Measurements from ENCODE around the gene WDR1. TPM values are rescaled to one million over a fixed set of nuclear protein-coding genes. Genes with fewer than 3 reads are reported as not detected.

The WDR1 gene
- total and polyA plus RNA-seq, 8 donors: 30.0 to 102 (median 57.7) TPM

- no peak overlapping the region for H3K4me3 ChIP-seq
- no peaks in the 10 kb centered on the region for H3K9me3 ChIP-seq
- H3K36me3 ChIP-seq: peaks cover 0 to 28% (median 10%) of the 10 kb centered on the region in 3 donors
- no peak overlapping the region for H3K27ac ChIP-seq
- DNase-seq (peak in 1 of 6 donors; percentile 21), ATAC-seq (no peak), FAIRE-seq (peak; percentile 56)
- no peaks in the 10 kb centered on the region for H3K27me3 ChIP-seq
- WGBS, 2 donors: 89 to 90% methylated on average over 14 of the region's 14 CpGs
- no peaks in the 10 kb centered on the region for H3K4me1 ChIP-seq
- intact Hi-C loops (cut with DNase I): no loop called here
- TF ChIP-seq CTCF (IDR thresholded peaks at IDR 0.05): no peak
These were observed 14.7 kb downstream of the WDR1 start for GRCh38 chr4:10101671-10102473.

GRCh38 chr4:10100734-10101216 lies 15.8 kb downstream of the WDR1 start:
- TF ChIP-seq CTCF (IDR thresholded peaks at IDR 0.05): no peak
- ATAC-seq: peak in 2 of 4 donors; percentile 46 to 65
- no peaks in the 10 kb centered on the region for H3K4me1 ChIP-seq
- no peaks in the 10 kb centered on the region for H3K27me3 ChIP-seq
- no peak overlapping the region for H3K4me3 ChIP-seq
- peaks cover 0 to 39% (median 10%) of the 10 kb centered on the region in 3 donors for H3K36me3 ChIP-seq
- 84 to 85% methylated on average over 12 of the region's 12 CpGs for WGBS, 2 donors
- FAIRE-seq: no peak
- DNase-seq: peak in 1 of 6 donors; percentile 41
- intact Hi-C loops (cut with DNase I): no loop called here
- H3K9me3 ChIP-seq: no peaks in the 10 kb centered on the region
- no peak overlapping the region for H3K27ac ChIP-seq

GRCh38 chr4:10099499-10100325 lies 16.9 kb downstream of the WDR1 start:
- TF ChIP-seq CTCF (IDR thresholded peaks at IDR 0.05): no peak
- intact Hi-C loops (cut with DNase I): no loop called here
- ATAC-seq (no peak), FAIRE-seq (no peak), DNase-seq (no peak)
- WGBS, 2 donors: 89% methylated on average over 25 of the region's 25 CpGs
- Histone ChIP-seq H3K27ac (no peak overlapping the region), H3K4me1 (no peaks in the 10 kb centered on the region), H3K36me3 (peaks cover 0 to 49% (median 14%) of the 10 kb centered on the region in 3 donors), H3K4me3 (no peak overlapping the region), H3K27me3 (no peaks in the 10 kb centered on the region), H3K9me3 (no peaks in the 10 kb centered on the region)

GRCh38 chr4:10098780-10099160 lies 17.8 kb downstream of the WDR1 start:
- Histone ChIP-seq H3K4me3 (no peak overlapping the region), H3K4me1 (peaks cover 0 to 5% (median 0%) of the 10 kb centered on the region in 3 donors), H3K27me3 (no peaks in the 10 kb centered on the region), H3K36me3 (peaks cover 0 to 51% (median 19%) of the 10 kb centered on the region in 3 donors), H3K9me3 (no peaks in the 10 kb centered on the region), H3K27ac (no peak overlapping the region)
- FAIRE-seq: no peak
- 91 to 95% methylated on average over 12 of the region's 12 CpGs for WGBS, 2 donors
- DNase-seq: no peak
- intact Hi-C loops (cut with DNase I): no loop called here
- no peak for TF ChIP-seq CTCF (IDR thresholded peaks at IDR 0.05)
- no peak for ATAC-seq
